ENCODE measurements around the gene GRIA1. TPM values are rescaled to one million over a fixed set of nuclear protein-coding genes. Genes with fewer than 3 reads are reported as not detected.

GRIA1 gene
- total and polyA plus RNA-seq, 10 of the 15 experiments (the other 5 are each of a cell fraction or from before 2014, with no cell fraction given), result 0.04 to 0.18 (median 0.04) TPM; not detected in 7

DNA sequence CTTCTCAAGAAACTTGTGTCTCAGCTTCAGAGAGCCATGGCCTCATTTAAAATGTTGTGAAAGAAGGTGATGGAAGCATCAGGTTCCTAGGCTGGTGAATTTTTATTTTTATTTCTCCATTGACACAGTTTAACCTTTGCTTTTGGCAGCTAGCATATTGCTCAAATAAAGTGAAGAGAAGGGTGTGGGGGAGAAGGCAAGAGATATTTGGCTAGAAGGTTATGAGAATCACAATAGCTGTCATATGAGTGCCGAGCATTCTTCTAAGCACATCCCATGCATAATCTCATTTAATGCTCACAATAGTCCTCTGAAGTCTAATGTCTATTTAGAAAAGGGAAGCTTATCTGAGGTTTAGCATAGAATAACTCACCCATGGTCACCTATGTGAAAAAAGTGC is 43.1 kb downstream of the GRIA1 start (continued):
- no peak for TF ChIP-seq ZZZ3 (IDR thresholded peaks at IDR 0.05; ENCODE audit: control insufficient read depth, insufficient read length, low read depth)
- TF ChIP-seq SMAD1 (IDR thresholded peaks at IDR 0.05; ENCODE audit: low read depth, partially characterized antibody), result no peak
- no peak for TF ChIP-seq NFXL1 (IDR thresholded peaks at IDR 0.05; ENCODE audit: borderline replicate concordance)
- TF ChIP-seq IKZF1 (conservative IDR thresholded peaks at IDR 0.05), result no peak
- TF ChIP-seq, protein P1, sequence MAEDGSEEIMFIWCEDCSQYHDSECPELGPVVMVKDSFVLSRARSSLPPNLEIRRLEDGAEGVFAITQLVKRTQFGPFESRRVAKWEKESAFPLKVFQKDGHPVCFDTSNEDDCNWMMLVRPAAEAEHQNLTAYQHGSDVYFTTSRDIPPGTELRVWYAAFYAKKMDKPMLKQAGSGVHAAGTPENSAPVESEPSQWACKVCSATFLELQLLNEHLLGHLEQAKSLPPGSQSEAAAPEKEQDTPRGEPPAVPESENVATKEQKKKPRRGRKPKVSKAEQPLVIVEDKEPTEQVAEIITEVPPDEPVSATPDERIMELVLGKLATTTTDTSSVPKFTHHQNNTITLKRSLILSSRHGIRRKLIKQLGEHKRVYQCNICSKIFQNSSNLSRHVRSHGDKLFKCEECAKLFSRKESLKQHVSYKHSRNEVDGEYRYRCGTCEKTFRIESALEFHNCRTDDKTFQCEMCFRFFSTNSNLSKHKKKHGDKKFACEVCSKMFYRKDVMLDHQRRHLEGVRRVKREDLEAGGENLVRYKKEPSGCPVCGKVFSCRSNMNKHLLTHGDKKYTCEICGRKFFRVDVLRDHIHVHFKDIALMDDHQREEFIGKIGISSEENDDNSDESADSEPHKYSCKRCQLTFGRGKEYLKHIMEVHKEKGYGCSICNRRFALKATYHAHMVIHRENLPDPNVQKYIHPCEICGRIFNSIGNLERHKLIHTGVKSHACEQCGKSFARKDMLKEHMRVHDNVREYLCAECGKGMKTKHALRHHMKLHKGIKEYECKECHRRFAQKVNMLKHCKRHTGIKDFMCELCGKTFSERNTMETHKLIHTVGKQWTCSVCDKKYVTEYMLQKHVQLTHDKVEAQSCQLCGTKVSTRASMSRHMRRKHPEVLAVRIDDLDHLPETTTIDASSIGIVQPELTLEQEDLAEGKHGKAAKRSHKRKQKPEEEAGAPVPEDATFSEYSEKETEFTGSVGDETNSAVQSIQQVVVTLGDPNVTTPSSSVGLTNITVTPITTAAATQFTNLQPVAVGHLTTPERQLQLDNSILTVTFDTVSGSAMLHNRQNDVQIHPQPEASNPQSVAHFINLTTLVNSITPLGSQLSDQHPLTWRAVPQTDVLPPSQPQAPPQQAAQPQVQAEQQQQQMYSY (CRISPR knock-in tag; IDR thresholded peaks at IDR 0.05), result no peak
- no peak for TF ChIP-seq CBX3 (IDR thresholded peaks at IDR 0.05; ENCODE audit: borderline replicate concordance, low read depth)
- TF ChIP-seq RCOR1 (conservative IDR thresholded peaks at IDR 0.05; ENCODE audit: low read depth, low read length), result no peak
- no peak for TF ChIP-seq MXI1 (IDR thresholded peaks at IDR 0.05; ENCODE audit: low read depth, low read length)

DNA sequence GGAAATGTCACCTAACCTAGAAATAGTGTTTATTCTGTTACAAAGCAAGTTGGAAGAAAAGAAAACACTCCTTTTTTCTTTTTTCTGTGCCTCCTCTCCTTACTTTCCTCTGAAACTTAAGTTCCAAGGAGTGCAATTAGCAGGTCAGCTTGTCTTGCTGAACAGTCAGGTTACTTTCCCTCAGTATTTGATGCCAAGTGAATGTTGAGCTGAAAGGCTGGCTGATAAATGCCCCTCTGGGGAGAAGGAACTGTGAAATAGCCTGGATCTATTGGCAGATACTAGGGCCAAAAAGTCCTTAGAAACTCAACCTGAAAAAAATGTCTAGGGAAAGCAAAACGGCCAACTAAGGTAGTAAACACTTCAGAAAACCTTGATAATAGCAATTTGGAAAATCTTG is 43.6 kb downstream of the GRIA1 start:
- BruUV-seq (replicated peaks), result no TSS peak
- ChIA-PET POLR2A (no interaction called here), CTCF (no interaction called here), RAD21 (ENCODE audit: unreplicated experiment) (no interaction called here), SMC1A (ENCODE audit: uncharacterized antibody, unreplicated experiment) (no interaction called here)
- intact Hi-C loops (cut with micrococcal nuclease; ENCODE audit: unreplicated experiment), result no loop called here
- ATAC-seq (no peak), DNase-seq (ENCODE audit: low read depth, low spot score) (no peak), FAIRE-seq (no peak)
- H3K36me3 ChIP-seq (ENCODE audit: control insufficient read depth in 2 of 2, insufficient read depth in 2 of 2, low read length in 1 of 2), result no peaks in the 10 kb centered on the region
- H3K4me2 ChIP-seq (ENCODE audit: control insufficient read depth, insufficient read depth), result no peak overlapping the region
- no peak overlapping the region for H3K9ac ChIP-seq (ENCODE audit: control insufficient read depth, insufficient read depth, low read length)
- no peaks in the 10 kb centered on the region for H3K9me3 ChIP-seq (replicated peaks; ENCODE audit: control insufficient read depth, insufficient read depth, low read length)
- no peak overlapping the region for H2AFZ ChIP-seq (ENCODE audit: control insufficient read depth, low read depth, low read length)
- no peaks in the 10 kb centered on the region for H3K79me2 ChIP-seq (ENCODE audit: control insufficient read depth, insufficient read depth, low read length)
- no peaks in the 10 kb centered on the region for H4K20me1 ChIP-seq (ENCODE audit: control insufficient read depth, insufficient read depth)
- no peaks in the 10 kb centered on the region for H3K4me1 ChIP-seq (ENCODE audit: control insufficient read depth, insufficient read depth, low read length)
- H3K27ac ChIP-seq (ENCODE audit: control insufficient read depth, insufficient read depth), result no peak overlapping the region
- 0% methylated on average over 1 of the region's 1 CpG for WGBS (ENCODE audit: insufficient coverage, insufficient replicate concordance, low lambda C conversion rate, missing lambda C conversion rate)
- no peaks in the 10 kb centered on the region for H3K27me3 ChIP-seq (replicated peaks in 1 of 2; ENCODE audit: control insufficient read depth in 2 of 2, insufficient read depth in 2 of 2, low read length in 1 of 2)
- TF ChIP-seq, protein P2, sequence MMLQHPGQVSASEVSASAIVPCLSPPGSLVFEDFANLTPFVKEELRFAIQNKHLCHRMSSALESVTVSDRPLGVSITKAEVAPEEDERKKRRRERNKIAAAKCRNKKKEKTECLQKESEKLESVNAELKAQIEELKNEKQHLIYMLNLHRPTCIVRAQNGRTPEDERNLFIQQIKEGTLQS (IDR thresholded peaks at IDR 0.05; ENCODE audit: borderline replicate concordance, extremely low read depth, low read depth, low read length), result no peak
- TF ChIP-seq RELA (IDR thresholded peaks at IDR 0.05; ENCODE audit: borderline replicate concordance, partially characterized antibody), result no peak
- no peak for TF ChIP-seq STAT3 (IDR thresholded peaks at IDR 0.05; ENCODE audit: low read depth, low read length)
- in situ Hi-C loops (cut with MboI), result no loop called here
- H3K4me3 ChIP-seq, result no peak overlapping the region

Measured in GM12878 (cell line).